COLO668 (cell line): ENCODE measurements around the gene HPSE.
"Not testable (repeated sequence)": the region's sequence is repeated elsewhere in the genome, so short reads cannot be mapped to it uniquely, and the experiment has no call there.

Experiments used
- DNase-seq: peaks from one replicate; lab custom pipeline; 2025; ENCODE audit not compliant: unreplicated experiment; lab: John Stamatoyannopoulos, UW

HPSE gene

GRCh38 chr4:83335701-83336100 is 1.1 kb upstream of the HPSE start:
- DNase-seq: no peak

DNA sequence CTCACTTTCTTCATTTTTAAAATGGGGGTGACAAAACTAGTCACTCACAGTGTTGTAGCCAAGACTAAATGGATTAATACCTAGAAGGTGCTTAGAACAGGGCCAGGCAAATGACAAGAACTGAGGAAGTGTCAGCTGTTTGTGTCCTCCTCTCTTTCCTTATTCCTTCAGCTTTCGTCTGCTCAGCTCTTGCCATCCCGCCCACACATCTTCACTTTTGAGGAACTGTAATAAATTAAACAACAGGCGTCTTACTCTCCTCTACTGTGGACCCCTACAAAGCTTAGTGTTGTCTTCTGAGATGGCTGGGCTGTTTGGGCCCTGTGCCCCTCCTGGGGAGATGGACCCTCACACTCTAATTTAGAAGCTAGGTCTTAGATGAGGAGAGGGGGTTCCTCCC is 2.7 kb downstream of the HPSE start:
- no peak for DNase-seq

- DNase-seq: no peak
These were observed 5.0 kb downstream of the HPSE start for GRCh38 chr4:83329521-83330110.

GRCh38 chr4:83328521-83329187 is 6.0 kb downstream of the HPSE start:
- no peak for DNase-seq

- no peak for DNase-seq
These were observed 8.1 kb downstream of the HPSE start for GRCh38 chr4:83326546-83326945.

DNA sequence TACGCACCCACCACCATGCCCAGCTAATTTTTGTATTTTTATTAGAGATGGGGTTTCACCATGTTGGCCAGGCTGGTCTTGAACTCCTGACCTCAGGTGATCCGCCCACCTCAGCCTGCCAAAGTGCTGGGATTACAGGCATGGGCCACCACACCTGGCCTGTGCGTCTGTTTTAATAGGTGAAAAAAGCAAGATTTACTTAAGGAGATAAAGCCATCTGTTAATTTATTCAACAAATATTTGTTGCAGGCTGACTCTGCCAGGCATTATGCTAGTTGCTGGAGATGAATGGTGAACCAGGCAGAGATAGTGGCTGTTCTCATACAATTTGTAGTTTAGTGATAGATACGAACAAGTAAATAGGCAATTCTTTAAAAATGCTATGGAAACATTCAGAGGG is 9.3 kb downstream of the HPSE start:
- DNase-seq: not testable (repeated sequence)

- no peak for DNase-seq
These were observed 11.5 kb downstream of the HPSE start for GRCh38 chr4:83323136-83323535.

- no peak for DNase-seq
These were observed 14.1 kb downstream of the HPSE start for GRCh38 chr4:83320548-83320947.

DNA sequence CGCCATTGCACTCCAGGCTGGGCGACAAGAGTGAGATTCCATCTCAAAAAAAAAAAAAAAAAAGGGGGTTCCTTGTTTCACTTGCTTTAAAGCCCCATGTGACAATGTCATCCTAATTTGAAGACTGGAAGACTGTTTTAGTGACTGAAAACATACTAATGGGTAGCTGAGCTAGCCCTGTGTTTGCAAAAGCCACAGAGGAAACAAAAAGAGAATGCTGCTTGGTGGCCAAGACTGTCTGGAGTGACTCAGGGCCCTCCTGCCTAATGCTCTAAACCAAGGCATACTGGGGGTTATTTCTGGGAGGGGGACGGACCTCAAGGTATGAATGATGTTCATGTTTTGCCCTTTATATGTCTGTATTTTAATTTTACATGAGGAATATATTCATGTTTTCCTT is 16.0 kb downstream of the HPSE start:
- no peak for DNase-seq

DNA sequence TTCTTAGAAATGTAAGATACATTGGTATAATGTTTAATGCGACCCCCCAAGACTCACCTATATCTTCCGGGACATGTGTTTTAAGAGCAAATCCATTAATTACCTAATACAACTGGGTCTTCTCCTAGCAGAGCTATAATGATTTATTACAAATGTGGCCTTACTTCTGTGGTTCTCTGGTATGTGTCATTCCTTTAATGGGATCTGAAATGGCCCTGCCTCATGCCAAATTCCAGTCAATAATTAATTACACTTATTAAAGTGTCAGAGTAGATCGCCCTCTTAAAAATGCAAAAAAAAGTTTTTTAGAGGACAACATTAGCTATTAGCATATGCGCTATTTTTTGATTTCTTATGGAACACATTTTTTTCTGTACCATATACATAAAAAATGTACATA is 17.0 kb downstream of the HPSE start:
- no peak for DNase-seq

DNA sequence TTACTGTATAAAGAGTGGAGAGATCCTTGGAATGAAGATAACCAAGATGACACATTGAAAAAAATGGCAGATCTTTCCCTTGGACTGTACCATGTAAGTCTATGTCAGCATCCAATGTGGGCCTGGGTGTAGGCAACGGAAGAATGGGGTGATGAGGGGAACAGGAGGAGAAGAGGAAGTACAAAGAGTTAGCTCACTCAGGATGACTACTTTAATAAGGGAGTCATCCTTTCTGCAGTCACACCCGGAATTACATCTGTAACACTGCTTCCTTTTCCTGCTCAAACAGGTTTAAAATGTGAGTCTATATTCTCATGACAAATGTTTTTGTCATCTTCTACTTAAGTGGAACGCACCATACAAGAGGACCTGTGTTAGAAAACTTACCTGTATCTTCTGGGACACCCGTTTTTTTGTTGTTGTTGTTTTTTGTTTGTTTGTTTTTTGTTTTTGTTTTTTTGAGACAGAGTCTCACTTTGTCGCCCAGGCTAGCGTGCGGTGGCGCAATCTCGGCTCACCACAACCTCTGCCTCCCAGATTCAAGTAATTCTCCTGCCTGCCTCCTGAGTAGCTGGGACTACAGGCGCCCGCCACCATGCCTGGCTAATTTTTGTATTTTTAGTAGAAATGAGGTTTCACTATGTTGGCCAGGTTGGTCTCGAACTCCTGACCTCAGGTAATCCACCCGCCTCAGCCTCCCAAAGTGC is 18.0 kb downstream of the HPSE start:
- DNase-seq: no peak

GRCh38 chr4:83315341-83315870 is 19.2 kb downstream of the HPSE start:
- no peak for DNase-seq

DNA sequence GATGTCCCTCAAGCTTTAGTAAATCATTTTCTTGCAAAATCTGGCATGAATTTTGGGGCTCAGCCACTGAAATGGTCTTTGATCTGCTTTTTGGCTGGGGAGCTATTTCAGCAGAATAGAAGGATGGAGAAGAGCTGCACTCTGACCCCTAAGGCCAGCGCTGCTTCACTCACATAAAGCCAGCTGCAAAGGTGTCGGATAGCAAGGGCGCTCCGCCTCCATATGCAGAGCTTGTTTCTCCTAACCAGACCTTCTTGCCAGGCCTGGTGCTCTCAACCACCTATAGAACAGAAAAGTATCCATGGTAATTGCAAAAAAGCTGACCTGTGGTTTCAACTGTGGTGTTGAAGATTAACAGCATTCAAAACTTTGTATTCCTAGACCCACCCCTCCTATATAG is 26.0 kb downstream of the HPSE start:
- DNase-seq: no peak

GRCh38 chr4:83307920-83308319 is 26.7 kb downstream of the HPSE start:
- DNase-seq: no peak

- DNase-seq: no peak
These were observed 29.5 kb downstream of the HPSE start for GRCh38 chr4:83305187-83305586.

DNA sequence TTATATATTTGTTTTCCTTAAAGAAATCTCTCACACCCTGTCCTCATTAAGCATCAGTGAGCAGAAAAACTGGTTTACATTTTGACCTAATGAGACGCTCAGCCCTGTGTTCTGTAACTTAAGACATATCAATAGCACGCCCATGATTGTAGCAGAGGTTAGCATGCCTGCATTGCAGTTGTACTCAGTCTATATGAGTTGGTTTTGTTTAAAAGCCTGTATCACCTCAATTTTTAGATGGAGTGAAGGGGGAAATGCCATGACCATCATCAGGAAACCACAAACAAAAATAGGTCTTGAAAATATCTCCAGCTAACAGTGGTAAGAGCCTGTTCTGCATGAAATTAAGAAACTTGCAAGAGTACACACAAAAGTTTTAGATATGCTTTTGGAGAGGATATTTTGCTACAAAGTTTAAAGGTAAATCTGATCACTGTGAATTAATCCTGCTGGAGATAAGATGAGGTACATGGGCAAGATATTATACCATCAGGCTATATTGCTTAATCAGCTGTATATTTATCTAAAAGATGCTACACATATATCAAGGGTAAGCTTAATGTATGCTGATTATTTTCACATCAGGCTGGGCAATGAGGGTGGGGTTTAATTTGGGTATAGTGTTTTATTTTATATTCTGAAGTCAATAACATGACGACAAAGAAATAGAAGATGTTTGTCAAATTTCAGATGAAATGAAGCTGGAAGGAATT is 36.9 kb downstream of the HPSE start:
- no peak for DNase-seq

- no peak for DNase-seq
These were observed 41.2 kb downstream of the HPSE start for GRCh38 chr4:83293305-83294046.

DNA sequence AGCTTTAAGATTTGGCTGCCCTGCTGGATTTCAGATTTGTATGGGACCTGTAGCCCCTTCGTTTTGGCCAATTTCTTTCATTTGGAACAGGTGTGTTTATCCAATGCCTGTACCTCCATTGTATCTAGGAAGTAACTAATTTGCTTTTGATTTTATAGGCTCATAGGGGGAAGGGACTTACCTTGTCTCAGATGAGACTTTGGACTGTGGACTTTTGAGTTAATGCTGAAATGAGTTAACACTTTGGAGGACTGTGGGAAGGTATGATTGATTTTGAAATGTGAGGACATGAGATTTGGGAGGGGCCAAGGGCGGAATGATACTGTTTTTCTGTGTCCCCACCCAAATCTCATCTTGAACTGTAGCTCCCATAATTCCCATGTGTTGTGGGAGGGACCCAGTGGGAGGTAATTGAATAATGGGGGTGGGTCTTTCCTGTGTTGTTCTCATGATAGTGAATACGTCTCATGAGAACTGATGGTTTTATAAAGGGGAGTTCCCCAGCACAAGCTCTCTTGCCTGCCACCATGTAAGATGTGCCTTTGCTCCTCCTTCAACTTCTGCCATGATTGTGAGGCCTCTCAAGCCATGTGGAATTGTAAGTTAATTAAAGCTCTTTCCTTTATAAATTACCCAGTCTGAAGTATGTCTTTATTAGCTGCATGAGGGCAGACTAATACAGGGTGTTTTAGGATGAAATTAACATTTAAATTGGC is 44.4 kb downstream of the HPSE start:
- DNase-seq: not testable (repeated sequence)

- DNase-seq: not testable (repeated sequence)
These were observed 46.3 kb downstream of the HPSE start for GRCh38 chr4:83288381-83288780.

DNA sequence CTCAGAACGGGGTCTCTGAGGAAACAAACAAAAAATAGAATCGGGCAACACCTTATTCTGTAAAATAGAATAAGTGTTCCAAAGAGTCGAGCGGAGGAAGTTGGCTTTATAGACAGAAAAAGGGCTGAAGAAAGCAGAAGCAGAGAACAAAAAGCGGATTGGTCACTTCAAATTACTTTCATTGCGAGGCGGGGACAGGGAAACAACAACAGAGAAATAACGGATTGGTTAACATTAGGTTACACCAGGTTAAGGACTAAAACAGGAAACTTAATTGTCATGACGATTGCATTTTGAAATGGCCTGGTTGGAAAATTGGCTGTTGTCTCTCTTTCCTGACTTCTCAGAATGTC is 49.6 kb downstream of the HPSE start:
- no peak for DNase-seq
